Brain microvascular endothelial cell (primary cell): Measurements from ENCODE around the gene ATP2B2.
"Not testable (repeated sequence)": the region's sequence is repeated elsewhere in the genome, so short reads cannot be mapped to it uniquely, and the experiment has no call there.

ENCODE experiments used
- DNase-seq: peaks from one replicate; pipeline ENCODE4 v3.0.0-alpha.2; 2020
- H3K27ac ChIP-seq: fragments of 250-450 bp; sonication (Bioruptor Pico); 2 replicates; pipeline ENCODE4 v1.5.1; 2020; ENCODE audit warnings: mild to moderate bottlenecking, moderate library complexity
- H3K27me3 ChIP-seq: fragments of 250-450 bp; sonication (Bioruptor Pico); replicated peaks from 2 replicates; pipeline ENCODE4 v1.5.1; 2020; ENCODE audit warnings: mild to moderate bottlenecking
- H3K36me3 ChIP-seq: fragments of 250-450 bp; sonication (Bioruptor Pico); replicated peaks from 2 replicates; pipeline ENCODE4 v1.5.1; 2020; ENCODE audit warnings: mild to moderate bottlenecking
- H3K4me3 ChIP-seq: 2 replicates; pipeline ENCODE4 v1.5.1; 2011; ENCODE audit warnings: low read depth, mild to moderate bottlenecking, control low read depth, low read length, moderate library complexity
- CTCF ChIP-seq: IDR thresholded peaks from 2 replicates; pipeline ENCODE4 v1.5.1; 2011; ENCODE audit warnings: low read depth, mild to moderate bottlenecking, moderate library complexity, low read length, control low read depth, inconsistent platforms; ENCODE audit errors: missing control alignments
- in situ Hi-C: cut with HindIII; loops from 2 replicates; pipeline ENCODE4 v1.10.0; 2017; ENCODE audit warnings: low sequenced_read_pairs, low pct_ligation_motif_present

The ATP2B2 gene

GRCh38 chr3:10547841-10548783 is 42.7 kb upstream of the ATP2B2 start:
- Histone ChIP-seq H3K27me3 (no peaks in the 10 kb centered on the region), H3K27ac (no peak overlapping the region), H3K4me3 (no peak overlapping the region), H3K36me3 (no peaks in the 10 kb centered on the region)
- no peak for DNase-seq
- in situ Hi-C loops: no loop called here
- TF ChIP-seq CTCF: no peak

GRCh38 chr3:10547413-10547812 is 42.0 kb upstream of the ATP2B2 start:
- Histone ChIP-seq H3K27ac (no peak overlapping the region), H3K4me3 (no peak overlapping the region), H3K36me3 (no peaks in the 10 kb centered on the region), H3K27me3 (no peaks in the 10 kb centered on the region)
- in situ Hi-C loops: no loop called here
- DNase-seq: no peak
- no peak for TF ChIP-seq CTCF

GRCh38 chr3:10546820-10547263 is 41.5 kb upstream of the ATP2B2 start:
- no peaks in the 10 kb centered on the region for H3K27me3 ChIP-seq
- no peak overlapping the region for H3K27ac ChIP-seq
- no peak for DNase-seq
- H3K4me3 ChIP-seq: no peak overlapping the region
- no peaks in the 10 kb centered on the region for H3K36me3 ChIP-seq
- in situ Hi-C loops: no loop called here
- TF ChIP-seq CTCF: no peak

GRCh38 chr3:10546181-10546624 is 40.8 kb upstream of the ATP2B2 start:
- no peak for DNase-seq
- Histone ChIP-seq H3K36me3 (no peaks in the 10 kb centered on the region), H3K4me3 (no peak overlapping the region), H3K27me3 (no peaks in the 10 kb centered on the region), H3K27ac (no peak overlapping the region)
- in situ Hi-C loops: no loop called here
- TF ChIP-seq CTCF: no peak

GRCh38 chr3:10542518-10542917 is 37.1 kb upstream of the ATP2B2 start:
- no peak for TF ChIP-seq CTCF
- DNase-seq: no peak
- Histone ChIP-seq H3K4me3 (no peak overlapping the region), H3K36me3 (no peaks in the 10 kb centered on the region), H3K27me3 (no peaks in the 10 kb centered on the region), H3K27ac (no peak overlapping the region)
- in situ Hi-C loops: no loop called here

- in situ Hi-C loops, H3K27ac ChIP-seq, H3K4me3 ChIP-seq, H3K36me3 ChIP-seq, H3K27me3 ChIP-seq, DNase-seq: not testable (repeated sequence)
These were observed 35.0 kb upstream of the ATP2B2 start for GRCh38 chr3:10540347-10540746.
